GM21717 (cell line): ENCODE measurements around the gene HMMR.
A peak's percentile ranks its signal among the peaks of the same experiment; 100 is the strongest.
"Not testable (repeated sequence)": the region's sequence is repeated elsewhere in the genome, so short reads cannot be mapped to it uniquely, and the experiment has no call there.

Source experiments
- ATAC-seq: cut with Tn5 transposase; IDR thresholded peaks from one replicate; pipeline ENCODE4 v1.9.1; 2021; ENCODE audit warnings: mild to moderate bottlenecking, moderate library complexity; ENCODE audit not compliant: unreplicated experiment

HMMR gene

GRCh38 chr5:163460562-163461171, at the start of gene HMMR:
TSS of gene HMMR (plus strand) at chr5:163460632. CDS start at chr5:163460693, 61 bp downstream.
- ATAC-seq = peak; percentile 1

- not testable (repeated sequence) for ATAC-seq
Measured at GRCh38 chr5:163415673-163416072, 44.8 kb upstream of the HMMR start.

- no peak for ATAC-seq
Measured at GRCh38 chr5:163424836-163425235, 35.6 kb upstream of the HMMR start.

- ATAC-seq = not testable (repeated sequence)
Measured at GRCh38 chr5:163426128-163426527, 34.3 kb upstream of the HMMR start.

- ATAC-seq = no peak
Measured at GRCh38 chr5:163432544-163432943, 27.9 kb upstream of the HMMR start.

- no peak for ATAC-seq
Measured at GRCh38 chr5:163433271-163433670, 27.2 kb upstream of the HMMR start.

- ATAC-seq = no peak
Measured at GRCh38 chr5:163434401-163434866, 26.0 kb upstream of the HMMR start.

- no peak for ATAC-seq
Measured at GRCh38 chr5:163436515-163436914, 23.9 kb upstream of the HMMR start.

- ATAC-seq = no peak
Measured at GRCh38 chr5:163437011-163437308, 23.5 kb upstream of the HMMR start.

- ATAC-seq = peak; percentile 99
Measured at GRCh38 chr5:163437309-163438182, 22.9 kb upstream of the HMMR start, which contains the start of gene CCNG1. TSS of gene CCNG1 (plus strand) at chr5:163437595. CDS start at chr5:163439257, 1,662 bp downstream.

GRCh38 chr5:163439092-163439425, 21.4 kb upstream of the HMMR start:
- no peak for ATAC-seq

GRCh38 chr5:163440954-163441353, 19.5 kb upstream of the HMMR start:
- no peak for ATAC-seq

GRCh38 chr5:163444526-163444925, 15.9 kb upstream of the HMMR start:
- no peak for ATAC-seq

GRCh38 chr5:163445345-163445744, 15.1 kb upstream of the HMMR start:
- no peak for ATAC-seq

GRCh38 chr5:163447191-163447590, 13.2 kb upstream of the HMMR start:
- ATAC-seq = no peak

- no peak for ATAC-seq
Measured at GRCh38 chr5:163447875-163448274, 12.6 kb upstream of the HMMR start.

GRCh38 chr5:163448491-163448890, 11.9 kb upstream of the HMMR start:
- no peak for ATAC-seq

- ATAC-seq = no peak
Measured at GRCh38 chr5:163451489-163451888, 8.9 kb upstream of the HMMR start.

GRCh38 chr5:163453705-163454104, 6.7 kb upstream of the HMMR start:
- ATAC-seq = no peak

- ATAC-seq = not testable (repeated sequence)
Measured at GRCh38 chr5:163455406-163455805, 5.0 kb upstream of the HMMR start.

GRCh38 chr5:163456029-163456589, 4.3 kb upstream of the HMMR start:
- no peak for ATAC-seq

GRCh38 chr5:163456840-163457239, 3.6 kb upstream of the HMMR start:
- ATAC-seq = no peak
